LNCAP (cell line): ENCODE results near the gene CCDC106.

ENCODE experiments used
- TF ChIP-seq, protein P1 (sequence below): fragments of 450-650 bp; IDR thresholded peaks from 2 replicates; pipeline ENCODE4 v1.5.1; 2017; ENCODE audit warnings: mild to moderate bottlenecking

The CCDC106 gene

GRCh38 chr19:55647732-55648584, at the start of gene CCDC106:
Gene CCDC106, plus strand, starts transcription at chr19:55648212. Its CDS starts 835 bp downstream, at chr19:55649047.
- TF ChIP-seq, protein P1, sequence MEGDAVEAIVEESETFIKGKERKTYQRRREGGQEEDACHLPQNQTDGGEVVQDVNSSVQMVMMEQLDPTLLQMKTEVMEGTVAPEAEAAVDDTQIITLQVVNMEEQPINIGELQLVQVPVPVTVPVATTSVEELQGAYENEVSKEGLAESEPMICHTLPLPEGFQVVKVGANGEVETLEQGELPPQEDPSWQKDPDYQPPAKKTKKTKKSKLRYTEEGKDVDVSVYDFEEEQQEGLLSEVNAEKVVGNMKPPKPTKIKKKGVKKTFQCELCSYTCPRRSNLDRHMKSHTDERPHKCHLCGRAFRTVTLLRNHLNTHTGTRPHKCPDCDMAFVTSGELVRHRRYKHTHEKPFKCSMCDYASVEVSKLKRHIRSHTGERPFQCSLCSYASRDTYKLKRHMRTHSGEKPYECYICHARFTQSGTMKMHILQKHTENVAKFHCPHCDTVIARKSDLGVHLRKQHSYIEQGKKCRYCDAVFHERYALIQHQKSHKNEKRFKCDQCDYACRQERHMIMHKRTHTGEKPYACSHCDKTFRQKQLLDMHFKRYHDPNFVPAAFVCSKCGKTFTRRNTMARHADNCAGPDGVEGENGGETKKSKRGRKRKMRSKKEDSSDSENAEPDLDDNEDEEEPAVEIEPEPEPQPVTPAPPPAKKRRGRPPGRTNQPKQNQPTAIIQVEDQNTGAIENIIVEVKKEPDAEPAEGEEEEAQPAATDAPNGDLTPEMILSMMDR = no peak

DNA sequence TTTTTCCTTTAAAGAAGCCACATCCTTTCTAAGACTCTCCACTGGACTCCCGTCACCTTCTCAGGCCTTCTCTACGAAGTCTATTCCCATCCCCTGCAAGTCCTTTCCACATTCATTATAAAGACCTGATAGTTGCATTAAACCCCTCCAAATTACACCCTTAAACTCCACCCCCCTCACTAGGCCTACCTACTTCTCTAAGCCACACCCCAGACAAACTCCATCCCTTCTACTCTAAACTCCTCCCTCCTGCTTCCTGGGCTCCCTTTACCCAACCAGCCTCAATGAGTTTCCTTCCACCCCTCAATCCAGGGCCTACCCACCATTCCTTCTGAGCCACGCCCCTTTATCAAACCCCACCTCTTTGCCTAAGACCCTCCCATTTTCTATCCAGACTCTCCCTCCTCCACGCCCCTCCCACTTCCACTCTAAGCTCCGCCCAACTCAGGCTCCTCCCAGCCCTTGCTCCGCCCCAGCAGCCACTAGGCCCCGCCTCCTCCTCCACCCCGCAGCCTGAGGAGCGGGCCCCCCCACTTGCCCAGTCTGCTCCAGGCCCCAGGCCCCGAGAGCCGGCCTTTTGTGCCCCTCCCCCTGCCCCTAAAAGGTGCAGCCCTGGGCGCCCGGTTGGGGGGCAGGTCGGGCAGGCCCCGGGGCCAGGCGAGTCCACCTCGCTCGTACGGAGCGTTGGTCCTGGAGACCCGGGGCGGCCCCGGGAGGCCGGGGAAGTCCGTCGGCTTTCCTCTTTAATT, 49.1 kb upstream of the CCDC106 start:
- TF ChIP-seq, protein P1 = no peak

DNA sequence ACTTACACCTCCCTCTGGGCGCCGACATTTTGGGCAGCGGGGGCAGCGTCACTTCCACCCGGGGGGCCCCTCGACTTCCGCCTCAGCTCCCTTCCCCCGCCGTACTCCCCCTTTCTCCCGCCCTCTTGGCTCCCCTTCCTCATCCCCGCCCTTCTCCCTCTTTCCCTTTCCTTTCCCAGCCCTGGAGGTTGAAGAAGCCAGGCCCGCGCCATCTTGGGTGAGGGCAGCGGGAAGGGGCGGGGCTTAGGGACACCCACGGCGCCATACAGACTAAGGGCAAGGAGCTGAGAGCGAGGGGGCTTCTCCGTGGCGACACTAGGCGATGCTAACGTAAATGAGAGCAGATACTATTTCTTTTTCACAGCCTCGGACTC, 48.6 kb upstream of the CCDC106 start, which contains the start of gene FIZ1:
Gene FIZ1, minus strand, starts transcription at position 50 of the 374 bp plus-strand sequence. CDS start 1,652 bp downstream, outside the sequence.
- TF ChIP-seq, protein P1 = no peak

DNA sequence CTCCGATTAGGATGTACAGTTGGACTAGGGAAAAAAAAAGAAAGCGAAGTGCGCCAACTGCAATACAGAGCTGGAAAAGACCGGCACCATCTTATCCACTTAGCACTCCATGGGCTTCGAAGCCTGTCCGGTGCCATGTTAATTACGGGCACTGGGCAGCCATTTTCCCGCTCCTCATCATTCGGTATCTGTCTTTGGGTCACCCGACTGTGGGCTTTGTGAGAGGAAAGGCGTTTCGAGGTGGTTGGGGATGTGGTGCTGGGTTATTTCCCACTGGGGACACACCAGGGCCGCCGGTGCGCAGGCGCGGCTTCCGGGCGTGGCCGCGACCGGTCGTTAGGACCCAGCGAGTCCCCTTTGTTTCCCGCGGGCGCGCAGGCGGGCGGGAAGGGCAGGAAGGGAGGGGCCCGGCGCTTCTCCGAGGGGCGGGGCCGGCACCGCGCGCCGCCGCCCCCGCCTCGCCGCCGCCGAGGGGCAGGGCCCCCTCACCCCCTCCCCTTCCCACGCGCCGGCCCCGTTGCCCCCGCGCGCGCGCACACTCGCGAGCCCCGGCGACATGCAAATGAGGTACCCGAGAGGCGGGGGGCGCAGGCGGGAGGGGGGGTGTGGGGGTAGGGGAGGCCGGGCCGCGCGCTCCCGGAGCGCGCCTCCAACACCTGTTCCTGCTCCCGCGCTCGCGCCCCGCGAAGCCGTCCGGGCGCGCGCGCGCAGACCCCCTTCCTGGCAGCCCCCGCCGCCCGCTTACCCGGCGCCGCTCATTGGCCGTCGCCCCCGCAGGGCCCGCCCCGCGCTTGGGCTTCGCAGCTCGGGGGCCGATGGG, 48.0 kb upstream of the CCDC106 start, which contains the start of gene ZNF524:
Gene ZNF524, plus strand, starts transcription at position 447 of the 820 bp plus-strand sequence. CDS start 1,825 bp downstream, outside the sequence.
- TF ChIP-seq, protein P1 = no peak

GRCh38 chr19:55600662-55601028, 47.4 kb upstream of the CCDC106 start:
- TF ChIP-seq, protein P1 = no peak

DNA sequence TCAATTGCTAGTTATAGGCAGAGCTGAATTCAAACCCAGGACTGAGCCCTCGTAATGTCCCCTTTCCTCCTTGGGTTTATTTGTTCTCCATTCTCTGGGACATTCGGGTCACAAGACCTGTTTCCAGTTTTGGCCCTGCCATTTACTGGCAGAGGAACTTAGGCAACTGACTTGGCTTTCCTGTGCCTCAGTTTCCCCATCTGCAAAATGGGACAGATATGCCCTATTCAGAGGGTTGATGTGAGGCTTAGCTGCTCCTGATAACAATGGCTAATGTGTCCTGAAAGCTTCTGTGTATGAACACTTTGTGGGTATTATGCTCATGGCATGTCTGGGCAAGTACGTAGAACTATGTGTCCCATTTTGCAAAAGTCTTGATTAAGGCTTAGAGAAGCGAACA, 46.9 kb upstream of the CCDC106 start:
- TF ChIP-seq, protein P1 = no peak
